Measurements from ENCODE around the gene BCS1L. TPM values are rescaled to one million over a fixed set of nuclear protein-coding genes. Genes with fewer than 3 reads are reported as not detected.

Gene BCS1L
- total and polyA plus RNA-seq, 2 of the 8 experiments (the other 6 are each of a cell fraction or from before 2014, with no cell fraction given), result 23.7 to 37.1 TPM

DNA sequence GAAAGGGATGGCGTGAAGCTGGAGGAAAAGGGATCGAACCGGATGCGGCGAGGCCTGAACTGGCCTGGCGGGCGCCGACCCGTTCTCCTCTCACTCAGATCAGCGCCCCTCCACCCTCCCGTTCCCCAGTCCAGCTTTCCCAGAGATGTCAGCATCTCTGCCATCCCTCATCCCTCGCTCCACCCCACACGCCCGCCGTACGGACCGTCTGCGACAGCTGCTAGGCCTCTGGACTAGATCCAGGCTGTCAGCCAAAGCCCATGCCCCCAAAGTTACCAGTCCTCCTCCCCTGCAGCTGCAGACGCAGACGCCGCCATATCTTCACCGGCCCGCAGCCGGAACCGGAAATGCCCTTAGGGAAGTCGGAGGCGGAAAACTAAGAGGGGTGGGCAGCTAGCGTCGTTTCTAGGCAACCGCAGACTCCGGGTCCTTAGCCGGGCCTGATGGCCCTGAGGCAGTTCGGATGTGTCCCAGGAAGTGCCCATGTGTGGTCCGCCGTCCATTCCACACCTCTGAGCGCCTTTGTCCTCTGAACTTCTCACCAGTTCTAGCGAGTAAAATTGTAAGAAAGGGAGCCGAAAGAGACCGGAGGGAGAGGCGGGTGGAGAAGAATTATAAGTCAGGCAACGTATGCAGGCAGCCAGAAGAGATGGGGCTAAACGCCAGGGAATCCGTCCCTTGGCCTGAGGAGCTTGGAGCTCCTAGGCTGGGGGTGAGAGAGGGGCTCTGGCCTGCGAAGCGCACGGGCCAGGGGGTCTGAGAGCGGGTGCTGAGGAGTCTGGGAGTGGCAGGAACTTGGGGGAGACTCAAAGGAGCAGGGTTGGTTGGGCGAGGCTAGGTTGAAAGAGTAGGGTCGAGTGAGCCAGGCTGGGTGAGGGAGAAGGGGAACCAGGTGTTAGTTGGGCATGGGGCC is 12.4 kb downstream of the BCS1L start, which contains the start of the genes RNF25 and STK36:
Gene RNF25, minus strand, starts transcription at position 349 of the 913 bp plus-strand sequence. Its CDS starts 32 bp downstream, at position 317.
Gene STK36, plus strand, starts transcription at position 433 of the 913 bp plus-strand sequence. CDS start 744 bp downstream, outside the sequence.
- Histone ChIP-seq H4K8ac (ENCODE audit: extremely low read depth, insufficient read depth, low read length) (peak within 1 kb of the TSS; percentile 82; the same call in 1 of the 2 replicates), H3K4me3 (ENCODE audit: extremely low read depth in 1 of 4, insufficient read depth in 2 of 4, low read depth in 3 of 4, low read length in 4 of 4) (peak within 1 kb of the TSS; percentile 96 to 99 (median 96)), H3K79me1 (ENCODE audit: low read depth, low read length) (peaks cover 2% of the 10 kb centered on the region; the same call in 1 of the 2 replicates), H2BK20ac (ENCODE audit: low read length) (no peak within 1 kb of the TSS), H3K14ac (ENCODE audit: insufficient read length) (no peak within 1 kb of the TSS), H3K27me3 (replicated peaks in 1 of 4; ENCODE audit: control insufficient read depth in 3 of 4, extremely low read depth in 1 of 4, insufficient read depth in 3 of 4, low read length in 3 of 4) (no peaks in the 10 kb centered on the region), H3K18ac (ENCODE audit: extremely low read depth, low read length) (peak within 1 kb of the TSS; percentile 96), H2BK5ac (ENCODE audit: low read depth, low read length) (peak within 1 kb of the TSS; percentile 96), H3K79me2 (ENCODE audit: control insufficient read depth in 1 of 2, insufficient read depth in 2 of 2, low read length in 2 of 2) (peaks cover 0 to 17% of the 10 kb centered on the region in 2 experiments; a peak in 2 of 4 replicates), H3K23me2 (ENCODE audit: low read depth, low read length) (peaks cover 9% of the 10 kb centered on the region), H3K4me1 (replicated peaks in 1 of 4; ENCODE audit: control insufficient read depth in 3 of 4, insufficient read depth in 4 of 4, low read length in 3 of 4) (peaks cover 0 to 4% (median 1%) of the 10 kb centered on the region in 4 experiments; a peak in 3 of 7 replicates), H2AK5ac (ENCODE audit: low read depth, low read length) (no peak within 1 kb of the TSS), H3K23ac (ENCODE audit: insufficient read length) (no peak within 1 kb of the TSS), H2BK12ac (ENCODE audit: low read depth, low read length) (peak within 1 kb of the TSS; percentile 68; the same call in 1 of the 2 replicates), H3K9me3 (ENCODE audit: insufficient read depth in 2 of 2, low read depth in 1 of 2, low read length in 1 of 2) (no peaks in the 10 kb centered on the region), H3K56ac (replicated peaks; ENCODE audit: insufficient read length, low read depth, low read length) (no peak within 1 kb of the TSS), H3K4me2 (ENCODE audit: insufficient read depth in 1 of 2, low read depth in 2 of 2, low read length in 2 of 2) (peak within 1 kb of the TSS; percentile 95 to 96), H3K27ac (ENCODE audit: low read depth, low read length) (peak within 1 kb of the TSS; percentile 86), H4K91ac (replicated peaks; ENCODE audit: insufficient read length, low read length) (no peak within 1 kb of the TSS), H2AFZ (ENCODE audit: low read length) (peak within 1 kb of the TSS; percentile 89), H3K4ac (replicated peaks; ENCODE audit: insufficient read length, low read depth, low read length) (no peak within 1 kb of the TSS), H2BK120ac (replicated peaks; ENCODE audit: low read depth, low read length) (no peak within 1 kb of the TSS), H3K9ac (replicated peaks in 1 of 4; ENCODE audit: extremely low read depth in 1 of 4, low read depth in 3 of 4, low read length in 3 of 4) (peak within 1 kb of the TSS; percentile 72 to 96 (median 88)), H4K5ac (ENCODE audit: insufficient read length, low read depth, low read length) (peak within 1 kb of the TSS; percentile 35), H2BK15ac (ENCODE audit: low read length) (0 out of 2 replicates have a peak within 1 kb of the TSS, but pooled peaks have one; percentile 46), H4K20me1 (replicated peaks in 1 of 2; ENCODE audit: control insufficient read depth in 1 of 2, insufficient read depth in 2 of 2, low read length in 2 of 2) (no peaks in the 10 kb centered on the region), H3K36me3 (ENCODE audit: control insufficient read depth in 2 of 4, insufficient read depth in 4 of 4, low read length in 3 of 4) (peaks cover 8 to 19% (median 11%) of the 10 kb centered on the region in 4 experiments)
- peak; percentile 74 to 85 for DNase-seq (ENCODE audit: low read depth in 1 of 2, low spot score in 2 of 2)
- peak; percentile 55 for FAIRE-seq
- WGBS, 2 experiments (ENCODE audit: extremely low coverage in 1 of 2, insufficient coverage in 1 of 2, insufficient read length in 1 of 2, insufficient replicate concordance in 2 of 2, low coverage in 1 of 2, low lambda C conversion rate in 2 of 2, missing lambda C conversion rate in 1 of 2), result 2% methylated on average over 49 of the region's 49 CpGs; no CpG with 5 or more reads in 1 of the 2 experiments
- ChIA-PET CTCF (ENCODE audit: partially characterized antibody) (interaction anchor here (1.0 to 6.1 kb wide), 7 partner anchors 12 to 176 kb away, joined by 3 to 45 read pairs (median 7); partner anchors contain the start of genes BCS1L and ZNF142), POLR2A (ENCODE audit: partially characterized antibody) (interaction anchor here (0.6 to 6.4 kb wide), 15 partner anchors 9 to 176 kb away, joined by 3 to 95 read pairs (median 4); partner anchors contain the start of genes BCS1L, TTLL4 and ZNF142)
- no peak for TF ChIP-seq RBBP5 (IDR thresholded peaks at IDR 0.05; ENCODE audit: borderline replicate concordance, low read depth, low read length)
- no peak for TF ChIP-seq NANOG (IDR thresholded peaks at IDR 0.05; ENCODE audit: insufficient read depth, low read depth, low read length, poor library complexity, severe bottlenecking)
